ENCODE measurements around the gene FNDC3B.

DNA sequence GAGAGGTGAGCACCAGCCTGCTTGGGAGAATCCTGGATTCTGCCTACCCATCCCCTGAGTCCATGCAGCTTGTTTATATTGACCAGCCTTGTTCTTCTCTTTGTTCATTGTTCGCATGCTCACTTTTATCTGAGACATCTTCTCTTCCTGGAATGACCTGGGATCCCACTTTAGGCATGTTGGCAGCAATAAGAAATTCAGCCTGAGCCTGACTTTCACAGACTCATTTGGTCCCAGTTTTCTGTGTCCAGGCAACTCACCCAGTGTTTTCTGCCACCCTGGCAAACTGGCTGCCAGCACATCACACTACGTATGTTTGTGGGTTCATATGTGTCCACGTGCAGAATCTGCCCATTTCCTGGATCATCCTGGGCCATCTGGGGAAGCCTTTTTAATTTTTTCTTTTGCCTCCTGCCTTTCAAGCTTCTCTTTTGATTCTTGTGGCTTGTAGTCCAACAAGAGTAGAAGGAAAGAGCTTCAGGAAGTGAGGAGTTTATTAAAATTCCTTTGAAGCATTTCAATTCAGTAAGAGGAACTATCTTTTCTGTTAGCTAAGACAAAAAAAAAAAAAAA lies 199.9 kb downstream of the FNDC3B start:
- TF ChIP-seq EZH2 (IDR thresholded peaks at IDR 0.05; ENCODE audit: low read depth, low read length, severe bottlenecking) (no peak), JUN (IDR thresholded peaks at IDR 0.05; ENCODE audit: low read depth, low read length) (no peak), TAF7 (optimal IDR thresholded peaks at IDR 0.05; ENCODE audit: borderline replicate concordance, low read depth, low read length) (no peak)
